ENCODE results near the gene NTM. TPM values are rescaled to one million over a fixed set of nuclear protein-coding genes. Genes with fewer than 3 reads are reported as not detected.

NTM gene
- total and polyA plus RNA-seq, 2 of the 8 experiments (the other 6 are each of a cell fraction or from before 2014, with no cell fraction given), result 13.4 to 20.0 TPM

DNA sequence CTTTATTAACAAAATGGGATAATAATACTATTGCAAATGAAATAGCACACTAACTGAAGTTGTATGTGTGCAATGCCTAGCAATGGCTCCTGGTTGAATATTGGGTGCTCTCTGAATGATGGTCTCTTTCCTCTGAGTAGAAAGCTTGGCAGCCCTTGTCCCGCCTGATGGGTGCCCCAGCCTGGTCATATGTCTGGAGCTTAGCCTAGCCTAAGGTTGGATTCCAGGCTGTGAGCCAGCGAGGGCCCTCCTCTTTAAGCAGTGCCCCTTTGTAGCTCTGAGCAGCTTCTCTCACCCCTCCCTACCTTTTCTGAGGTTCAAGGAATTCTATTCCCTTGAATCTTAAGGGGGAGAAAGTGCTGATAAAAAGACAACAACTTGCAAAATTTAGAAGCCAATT is 499.9 kb downstream of the NTM start:
- no peak overlapping the region for H2BK5ac ChIP-seq (ENCODE audit: low read depth, low read length)
- no peak for FAIRE-seq

More for the DNA sequence above, 499.9 kb downstream of the NTM start:
- Histone ChIP-seq H4K91ac (replicated peaks; ENCODE audit: insufficient read length, low read length) (no peak overlapping the region), H2BK120ac (replicated peaks; ENCODE audit: low read depth, low read length) (no peak overlapping the region), H3K14ac (ENCODE audit: insufficient read length) (no peak overlapping the region), H3K23me2 (ENCODE audit: low read depth, low read length) (peaks cover 4% of the 10 kb centered on the region; the same call in 1 of the 2 replicates), H3K27ac (ENCODE audit: low read depth, low read length) (no peak overlapping the region), H4K5ac (ENCODE audit: insufficient read length, low read depth, low read length) (no peak overlapping the region), H3K9ac (replicated peaks in 1 of 4; ENCODE audit: extremely low read depth in 1 of 4, low read depth in 3 of 4, low read length in 3 of 4) (no peak overlapping the region), H3K4me3 (ENCODE audit: extremely low read depth in 1 of 4, insufficient read depth in 2 of 4, low read depth in 3 of 4, low read length in 4 of 4) (no peak overlapping the region), H3K4me1 (replicated peaks in 1 of 4; ENCODE audit: control insufficient read depth in 3 of 4, insufficient read depth in 4 of 4, low read length in 3 of 4) (peaks cover 11 to 23% (median 14%) of the 10 kb centered on the region in 4 experiments), H3K9me3 (ENCODE audit: insufficient read depth in 2 of 2, low read depth in 1 of 2, low read length in 1 of 2) (no peaks in the 10 kb centered on the region), H3K79me1 (ENCODE audit: low read depth, low read length) (peaks cover 4% of the 10 kb centered on the region; the same call in 1 of the 2 replicates), H3K23ac (ENCODE audit: insufficient read length) (no peak overlapping the region), H2BK12ac (ENCODE audit: low read depth, low read length) (no peak overlapping the region), H2BK20ac (ENCODE audit: low read length) (no peak overlapping the region), H3K79me2 (ENCODE audit: control insufficient read depth in 1 of 2, insufficient read depth in 2 of 2, low read length in 2 of 2) (no peaks in the 10 kb centered on the region), H2BK15ac (ENCODE audit: low read length) (no peak overlapping the region), H3K18ac (ENCODE audit: extremely low read depth, low read length) (no peak overlapping the region), H4K20me1 (replicated peaks in 1 of 2; ENCODE audit: control insufficient read depth in 1 of 2, insufficient read depth in 2 of 2, low read length in 2 of 2) (peaks cover 0 to 2% of the 10 kb centered on the region in 2 experiments), H4K8ac (ENCODE audit: extremely low read depth, insufficient read depth, low read length) (no peak overlapping the region), H3K4me2 (ENCODE audit: insufficient read depth in 1 of 2, low read depth in 2 of 2, low read length in 2 of 2) (no peak overlapping the region), H3K27me3 (replicated peaks in 1 of 4; ENCODE audit: control insufficient read depth in 3 of 4, extremely low read depth in 1 of 4, insufficient read depth in 3 of 4, low read length in 3 of 4) (no peaks in the 10 kb centered on the region), H3K4ac (replicated peaks; ENCODE audit: insufficient read length, low read depth, low read length) (no peak overlapping the region), H2AK5ac (ENCODE audit: low read depth, low read length) (no peak overlapping the region), H3K36me3 (ENCODE audit: control insufficient read depth in 2 of 4, insufficient read depth in 4 of 4, low read length in 3 of 4) (no peaks in the 10 kb centered on the region), H3K56ac (replicated peaks; ENCODE audit: insufficient read length, low read depth, low read length) (no peak overlapping the region), H2AFZ (ENCODE audit: low read length) (no peak overlapping the region)
- POLR2A ChIA-PET (ENCODE audit: partially characterized antibody), result interaction anchor here (0.6 to 1.2 kb wide), 2 partner anchors 41 to 245 kb away, joined by 3 to 4 read pairs; no protein-coding TSS in a partner anchor
- CTCF ChIA-PET (ENCODE audit: partially characterized antibody), result interaction anchor here (1.0 to 11.7 kb wide), 16 partner anchors 9 to 458 kb away, joined by 3 to 310 read pairs (median 10); no protein-coding TSS in a partner anchor
- TF ChIP-seq KDM4A (IDR thresholded peaks at IDR 0.05; ENCODE audit: low read depth, low read length, severe bottlenecking), result no peak
- TF ChIP-seq SP1 (IDR thresholded peaks at IDR 0.05; ENCODE audit: low read depth, low read length), result no peak
- TF ChIP-seq FOSL1 (IDR thresholded peaks at IDR 0.05; ENCODE audit: insufficient read depth, low read depth, low read length), result no peak
- TF ChIP-seq ASH2L (IDR thresholded peaks at IDR 0.05; ENCODE audit: low read length), result no peak
- TF ChIP-seq CBX5 (IDR thresholded peaks at IDR 0.05; ENCODE audit: low read depth, low read length), result no peak
- no peak for TF ChIP-seq ATF2 (IDR thresholded peaks at IDR 0.05; ENCODE audit: low read length)
- no peak for DNase-seq (ENCODE audit: low read depth in 1 of 2, low spot score in 2 of 2)
- WGBS, 2 experiments (ENCODE audit: extremely low coverage in 1 of 2, insufficient coverage in 1 of 2, insufficient read length in 1 of 2, insufficient replicate concordance in 2 of 2, low coverage in 1 of 2, low lambda C conversion rate in 2 of 2, missing lambda C conversion rate in 1 of 2), result 55% methylated on average over 2 of the region's 2 CpGs; no CpG with 5 or more reads in 1 of the 2 experiments
